Small intestine (tissue), 7 donors: ENCODE data around the gene FUNDC2. TPM values are rescaled to one million over a fixed set of nuclear protein-coding genes. Genes with fewer than 3 reads are reported as not detected.

ENCODE experiments used
- DNase-seq, 2 donors: peaks; one replicate each; pipeline versions ENCODE4 v3.0.0 to v3.0.0-alpha.2; 2013
- FAIRE-seq: peaks from 2 replicates; lab custom pipeline; 2012; peaks lifted over from hg19 to GRCh38; lab: Jason Lieb, UNC
- H3K27ac ChIP-seq, 3 donors: one replicate each; pipeline ENCODE4 v1.5.1; 2013; ENCODE audit warnings: low read length in 2 of 3, mild to moderate bottlenecking in 2 of 3, control low read depth in 1 of 3, inconsistent platforms in 1 of 3, low read depth in 1 of 3, moderate library complexity in 1 of 3
- H3K27me3 ChIP-seq, 3 donors: one replicate each; pipeline ENCODE4 v1.6.1; 2013; ENCODE audit warnings: low read length in 3 of 3, inconsistent platforms in 1 of 3; ENCODE audit not compliant: control insufficient read depth in 3 of 3, insufficient read depth in 3 of 3
- H3K36me3 ChIP-seq, 3 donors: one replicate each; pipeline ENCODE4 v1.6.1; 2013; ENCODE audit warnings: low read length in 3 of 3, inconsistent platforms in 1 of 3, low read depth in 1 of 3, mild to moderate bottlenecking in 1 of 3, moderate library complexity in 1 of 3; ENCODE audit not compliant: control insufficient read depth in 3 of 3, insufficient read depth in 2 of 3
- H3K4me1 ChIP-seq, 3 donors: one replicate each; pipeline ENCODE4 v1.6.1; 2013; ENCODE audit warnings: low read length in 2 of 3, inconsistent platforms in 1 of 3, low read depth in 1 of 3, mild to moderate bottlenecking in 1 of 3, moderate library complexity in 1 of 3; ENCODE audit not compliant: control insufficient read depth in 3 of 3, insufficient read depth in 2 of 3
- H3K4me3 ChIP-seq, 3 donors: one replicate each; pipeline ENCODE4 v1.5.1; 2013; ENCODE audit warnings: low read length in 3 of 3, control low read depth in 1 of 3, inconsistent platforms in 1 of 3, low read depth in 1 of 3, mild to moderate bottlenecking in 1 of 3, moderate library complexity in 1 of 3
- H3K9me3 ChIP-seq, 2 donors: one replicate each; pipeline ENCODE4 v1.6.1; 2013; ENCODE audit warnings: low read depth in 1 of 2, low read length in 1 of 2; ENCODE audit not compliant: control insufficient read depth in 2 of 2, insufficient read depth in 1 of 2
- WGBS, 3 donors: extraction: QIAGEN DNeasy Blood & Tissue Kit; methylation state at CpG; one replicate each; pipeline ENCODE4 v1.1.7; 2013; 5-methylcytosine and 5-hydroxymethylcytosine counted together
- polyA plus RNA-seq, 4 donors: library from polyadenylated mRNA; stranded (reverse) in 3 of 4; unstranded in 1 of 4; fragments of 200-250 nt in 3 of 4; fragments of 120-200 nt in 1 of 4; gene quantifications; one replicate each; pipeline versions ENCODE4 v1.2.1 to v1.2.3, GENCODE V29; 2013
- donor health status: healthy with polysubstance abuse.
- donor health status: control.
- donor health status: control.
- donor health status: Bipolar disorder and iron deficiency.
- donor health status: healthy.

Gene FUNDC2
- polyA plus RNA-seq, 4 donors, result 77.9 to 129 (median 97.0) TPM

DNA sequence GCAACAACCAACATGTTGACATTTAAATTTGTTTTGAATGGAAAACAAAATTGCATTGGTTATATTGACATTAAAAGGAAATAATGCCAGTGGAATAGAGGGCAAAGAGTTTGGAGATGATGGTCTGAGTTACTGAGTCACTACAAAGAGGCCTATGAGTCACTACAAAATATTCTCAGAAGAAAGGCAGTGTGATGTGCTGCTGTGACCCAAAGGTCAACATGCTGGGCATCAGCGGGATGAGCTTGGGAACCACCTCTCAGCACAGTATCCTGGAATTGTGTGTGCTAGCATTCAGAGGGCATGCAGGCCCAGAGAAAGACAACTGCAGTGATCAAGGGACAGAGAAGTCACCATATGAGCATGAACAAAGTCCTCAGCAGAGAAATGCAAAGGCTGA, 41.5 kb downstream of the FUNDC2 start:
- Histone ChIP-seq H3K4me1 (no peaks in the 10 kb centered on the region), H3K27me3 (no peaks in the 10 kb centered on the region), H3K27ac (no peak overlapping the region), H3K36me3 (no peaks in the 10 kb centered on the region), H3K4me3 (no peak overlapping the region), H3K9me3 (no peaks in the 10 kb centered on the region)
- DNase-seq (no peak), FAIRE-seq (no peak)
- 59 to 82% (median 59%) methylated on average over 1 of the region's 1 CpG for WGBS, 3 donors

DNA sequence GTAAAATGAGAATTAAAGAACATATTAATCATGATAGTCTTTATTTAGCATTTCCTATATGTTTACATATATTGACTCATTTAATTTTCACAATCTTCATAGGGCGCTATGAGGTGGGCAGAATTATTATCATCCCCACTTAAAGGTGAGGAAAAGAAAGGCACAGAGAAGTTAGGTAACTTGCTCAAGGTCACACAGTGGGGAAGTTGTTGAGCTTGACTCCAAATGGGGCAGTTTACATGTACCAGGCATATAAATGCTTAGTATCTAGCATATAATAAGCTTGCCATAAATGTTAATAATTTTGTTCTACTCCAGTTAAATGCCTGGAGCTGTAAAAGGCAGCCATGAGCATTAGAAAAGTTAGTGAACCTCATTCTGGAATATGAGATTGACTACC, 42.8 kb downstream of the FUNDC2 start:
- no peaks in the 10 kb centered on the region for H3K4me1 ChIP-seq
- no peaks in the 10 kb centered on the region for H3K27me3 ChIP-seq
- DNase-seq (no peak), FAIRE-seq (no peak)
- H3K9me3 ChIP-seq, result no peaks in the 10 kb centered on the region
- no peak overlapping the region for H3K27ac ChIP-seq
- H3K36me3 ChIP-seq, result no peaks in the 10 kb centered on the region
- WGBS, 3 donors, result 72 to 90% (median 75%) methylated on average over 1 of the region's 1 CpG
- H3K4me3 ChIP-seq, result no peak overlapping the region

DNA sequence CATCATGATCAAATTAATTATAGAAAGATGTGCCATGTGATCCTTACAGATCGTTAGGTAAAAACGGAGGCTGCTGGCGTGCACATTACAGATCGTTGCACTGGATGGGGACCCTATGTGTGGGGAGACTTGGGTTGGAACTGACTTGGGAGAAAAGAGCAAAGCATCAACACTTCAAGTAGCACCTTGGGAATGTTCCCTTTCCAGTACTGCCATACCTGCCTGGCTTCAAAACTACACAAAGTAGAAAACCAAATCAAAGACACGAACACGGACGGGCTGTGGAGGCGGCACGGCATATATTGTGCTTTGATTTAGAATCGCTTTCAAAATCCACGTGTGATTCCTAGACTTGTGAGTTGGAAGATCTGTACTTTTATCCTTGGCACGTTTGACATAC, 43.4 kb downstream of the FUNDC2 start:
- H3K27ac ChIP-seq, result peak overlapping the region in 1 of 3 donors; percentile 84
- no peaks in the 10 kb centered on the region for H3K27me3 ChIP-seq
- no peaks in the 10 kb centered on the region for H3K36me3 ChIP-seq
- FAIRE-seq (no peak), DNase-seq (peak; percentile 18 to 23)
- WGBS, 3 donors, result 4 to 31% (median 6%) methylated on average over 12 of the region's 12 CpGs
- no peaks in the 10 kb centered on the region for H3K9me3 ChIP-seq
- H3K4me1 ChIP-seq, result no peaks in the 10 kb centered on the region
- H3K4me3 ChIP-seq, result peak overlapping the region in 2 of 3 donors; percentile 66 to 87

DNA sequence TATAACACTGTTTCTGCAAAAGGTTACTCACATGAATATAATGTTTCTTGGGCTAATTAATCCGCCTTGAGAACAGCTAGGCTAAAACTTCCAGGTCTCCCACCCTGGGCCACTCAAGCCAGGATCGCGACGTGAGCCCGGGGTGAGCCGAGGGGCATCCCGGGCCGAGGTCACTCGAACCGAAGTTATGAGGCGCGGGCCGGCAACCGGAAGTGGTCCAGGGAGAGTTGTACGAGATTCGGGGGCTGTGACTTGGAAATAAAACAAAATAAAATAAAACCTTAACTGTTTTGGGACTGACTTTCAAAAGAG, 44.0 kb downstream of the FUNDC2 start:
- Histone ChIP-seq H3K27me3 (no peaks in the 10 kb centered on the region), H3K27ac (peak overlapping the region; percentile 74 to 94 (median 84)), H3K4me3 (peak overlapping the region; percentile 53 to 87 (median 66)), H3K9me3 (no peaks in the 10 kb centered on the region), H3K4me1 (no peaks in the 10 kb centered on the region), H3K36me3 (no peaks in the 10 kb centered on the region)
- 1 to 45% (median 3%) methylated on average over 16 of the region's 16 CpGs for WGBS, 3 donors
- DNase-seq (no peak), FAIRE-seq (no peak)

DNA sequence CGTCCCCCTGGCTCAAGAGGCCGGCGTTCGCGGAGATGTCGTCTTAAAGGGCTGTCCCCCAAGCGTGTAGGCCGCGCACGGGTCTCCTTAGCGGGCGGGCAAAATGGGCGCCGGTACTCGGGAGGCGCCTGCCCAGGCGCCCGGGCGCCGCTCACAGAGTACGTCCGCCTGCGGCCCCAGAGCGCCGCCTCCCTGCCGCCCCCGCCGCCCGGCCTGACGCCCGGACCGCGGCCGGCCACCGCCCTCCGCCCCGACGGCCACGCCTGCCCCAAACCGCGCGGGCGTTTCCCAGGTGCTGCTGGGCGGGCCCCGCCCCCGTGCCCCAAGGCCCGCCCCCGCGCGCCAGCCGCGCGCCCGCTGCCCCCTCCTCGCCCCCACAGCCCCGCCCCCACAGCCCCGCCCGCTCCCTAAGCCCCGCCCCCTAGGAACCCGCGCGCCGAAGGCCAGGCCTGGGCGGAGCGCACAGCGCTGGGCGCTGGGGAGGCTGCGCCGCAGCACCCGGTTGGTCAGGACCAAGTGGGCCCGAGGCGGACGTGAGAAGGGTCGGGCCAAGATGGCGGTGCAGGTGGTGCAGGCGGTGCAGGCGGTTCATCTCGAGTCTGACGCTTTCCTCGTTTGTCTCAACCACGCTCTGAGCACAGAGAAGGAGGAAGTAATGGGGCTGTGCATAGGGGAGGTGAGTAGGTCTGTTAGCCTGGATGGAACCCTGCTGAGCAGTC, 44.5 kb downstream of the FUNDC2 start, which contains the start of the genes BRCC3, CMC4 and MTCP1:
Gene BRCC3 (plus strand): TSS at position 534 of the 719 bp plus-strand sequence. CDS start 20 bp downstream, at position 554.
Gene CMC4 (minus strand): TSS at position 162 of the 719 bp plus-strand sequence. CDS start 7,113 bp downstream, outside the sequence.
Gene MTCP1 (minus strand): TSS at position 162 of the 719 bp plus-strand sequence. CDS start 5,126 bp downstream, outside the sequence.
- Histone ChIP-seq H3K4me1 (no peaks in the 10 kb centered on the region), H3K9me3 (no peaks in the 10 kb centered on the region), H3K4me3 (peak within 1 kb of the TSS; percentile 60 to 87 (median 69)), H3K36me3 (peaks cover 0 to 2% (median 0%) of the 10 kb centered on the region in 3 donors), H3K27me3 (no peaks in the 10 kb centered on the region), H3K27ac (peak within 1 kb of the TSS; percentile 74 to 94 (median 84))
- 1 to 40% (median 10%) methylated on average over 33 to 79 of the region's 81 CpGs for WGBS, 3 donors
- FAIRE-seq (no peak), DNase-seq (peak; percentile 78 to 88)

DNA sequence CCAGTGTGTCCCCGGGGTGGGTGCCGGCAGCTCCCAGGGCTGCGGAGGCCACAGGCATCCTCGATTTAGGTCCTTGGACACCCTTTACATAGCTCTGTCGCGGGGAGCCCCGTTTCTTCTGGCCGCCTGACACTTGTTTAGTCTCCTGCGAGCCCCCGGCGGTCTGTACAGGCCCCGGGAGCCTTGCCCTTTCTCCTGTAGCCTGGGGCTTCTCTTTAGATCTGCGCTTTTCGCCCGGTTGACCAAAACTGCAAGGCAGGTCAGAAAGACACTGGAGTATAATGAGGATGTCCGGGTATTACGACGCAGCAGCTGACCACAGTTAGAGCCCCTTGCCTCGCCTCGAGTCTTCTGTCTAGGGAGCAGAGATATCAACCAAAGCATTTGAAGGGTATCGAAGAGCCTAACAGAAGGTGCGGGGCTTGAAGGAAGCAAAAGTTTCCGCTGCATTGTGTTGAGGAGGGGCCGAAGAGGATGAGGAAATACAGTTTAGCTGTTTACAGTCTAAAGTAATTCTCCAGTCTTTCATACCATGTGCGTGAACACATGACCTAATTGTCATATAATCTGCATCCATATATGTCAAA, 45.1 kb downstream of the FUNDC2 start:
- H3K27ac ChIP-seq, result peak overlapping the region; percentile 4 to 94 (median 81)
- FAIRE-seq, result no peak
- no peaks in the 10 kb centered on the region for H3K27me3 ChIP-seq
- WGBS, 3 donors, result 1 to 44% (median 7%) methylated on average over 17 to 25 of the region's 25 CpGs
- H3K36me3 ChIP-seq, result peaks cover 0 to 3% (median 0%) of the 10 kb centered on the region in 3 donors
- H3K4me1 ChIP-seq, result no peaks in the 10 kb centered on the region
- peak overlapping the region; percentile 60 to 80 (median 69) for H3K4me3 ChIP-seq
- no peaks in the 10 kb centered on the region for H3K9me3 ChIP-seq
- DNase-seq, result peak in 1 of 2 donors; percentile 13

DNA sequence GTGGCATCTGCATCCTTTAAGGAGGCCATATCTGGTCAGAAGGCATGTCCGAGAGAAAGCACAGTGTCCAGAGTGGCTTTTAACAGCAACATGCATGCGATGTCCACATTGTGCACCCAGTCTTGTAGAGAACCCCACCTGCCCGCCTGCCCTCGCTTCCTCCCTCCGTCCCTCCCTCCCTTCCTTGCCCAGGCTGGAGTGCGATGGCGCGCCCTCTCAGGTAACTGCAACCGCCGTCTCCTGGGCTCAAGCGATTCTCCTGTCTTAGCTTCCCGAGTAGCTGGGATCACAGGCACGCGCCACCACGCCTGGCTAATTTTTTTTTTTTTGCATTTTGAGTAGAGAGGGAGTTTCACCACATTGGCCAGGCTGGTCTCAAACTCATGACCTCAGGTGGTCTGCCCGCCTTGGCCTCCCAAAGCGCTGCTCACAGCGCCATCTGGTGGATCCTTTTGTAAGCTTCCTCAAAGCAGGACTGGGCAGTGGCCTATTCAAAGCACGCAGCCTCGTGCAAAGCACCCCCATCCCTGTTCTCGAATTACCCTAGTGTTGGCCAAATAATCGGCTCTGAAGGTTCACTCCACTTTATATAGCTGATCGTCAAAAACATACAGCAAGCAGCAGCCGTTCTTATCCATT, 59.7 kb downstream of the FUNDC2 start:
- FAIRE-seq (no peak), DNase-seq (peak; percentile 8 to 42)
- peaks cover 0 to 7% (median 0%) of the 10 kb centered on the region in 3 donors for H3K36me3 ChIP-seq
- H3K9me3 ChIP-seq, result no peaks in the 10 kb centered on the region
- no peaks in the 10 kb centered on the region for H3K27me3 ChIP-seq
- no peak overlapping the region for H3K27ac ChIP-seq
- no peak overlapping the region for H3K4me3 ChIP-seq
- 83 to 89% (median 84%) methylated on average over 23 to 24 of the region's 24 CpGs for WGBS, 3 donors
- H3K4me1 ChIP-seq, result no peaks in the 10 kb centered on the region

DNA sequence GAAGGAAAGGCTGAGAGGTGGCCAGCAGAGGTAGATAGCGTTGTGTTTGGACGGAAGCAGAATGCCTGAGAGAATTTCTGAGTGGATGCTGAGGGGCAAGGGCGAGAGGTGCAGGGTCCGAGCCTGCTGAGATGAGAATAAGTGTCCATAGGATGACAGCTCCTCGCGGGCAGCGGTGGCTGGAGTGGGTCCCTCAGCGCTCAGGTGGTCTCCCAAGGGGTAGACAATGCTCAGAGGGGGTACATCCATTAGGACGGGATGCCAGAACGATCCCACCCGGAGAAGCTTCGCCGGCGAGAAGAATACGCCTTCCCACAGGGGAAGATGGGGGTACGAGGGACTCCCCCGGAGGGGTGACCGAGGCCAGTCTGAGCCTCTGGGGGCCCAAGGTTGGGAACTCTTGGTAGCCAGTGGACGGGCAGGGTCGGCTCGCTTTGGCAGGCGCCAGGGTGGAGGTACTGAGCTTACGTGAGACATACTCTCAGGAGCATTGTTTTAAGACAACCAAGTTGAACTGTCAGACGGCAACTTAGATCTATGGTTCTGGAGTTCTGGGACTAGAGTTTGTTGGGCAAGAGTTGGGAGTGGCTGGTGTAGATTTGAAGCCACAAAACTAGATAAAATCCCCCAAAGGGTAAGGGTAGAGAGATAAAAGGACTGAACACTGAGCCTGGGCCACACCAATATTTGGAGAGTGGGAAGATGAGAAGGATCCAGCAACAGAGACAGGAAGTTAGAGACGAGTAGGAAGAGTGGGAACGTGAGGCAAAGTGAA, 60.5 kb downstream of the FUNDC2 start:
- no peak for DNase-seq
- H3K4me3 ChIP-seq, result no peak overlapping the region
- 91 to 97% (median 96%) methylated on average over 22 to 26 of the region's 26 CpGs for WGBS, 3 donors

More for the DNA sequence above, 60.5 kb downstream of the FUNDC2 start:
- FAIRE-seq, result no peak
- Histone ChIP-seq H3K4me1 (no peaks in the 10 kb centered on the region), H3K36me3 (peaks cover 0 to 7% (median 0%) of the 10 kb centered on the region in 3 donors), H3K27me3 (no peaks in the 10 kb centered on the region), H3K9me3 (no peaks in the 10 kb centered on the region), H3K27ac (no peak overlapping the region)
